WTC11 (cell line): ENCODE data around the gene ARHGAP15. TPM values are rescaled to one million over a fixed set of nuclear protein-coding genes. Genes with fewer than 3 reads are reported as not detected.

Experiments
- ATAC-seq: fragments of 200-7000 bp; cut with Tn5 transposase; 2 replicates; pipeline ENCODE4 v1.10.0; 2021; ENCODE audit warnings: mild to moderate bottlenecking, moderate library complexity
- CTCF ChIA-PET: fragments of 300-600 bp; sonication (Branson Sonifier 250); formaldehyde crosslinking; loops from one replicate; lab custom pipeline; 2021; ENCODE audit warnings: antibody characterized with exemption; lab: Charles Lee
- POLR2A ChIA-PET: fragments of 350-600 bp; sonication (Branson Sonifier 250); formaldehyde crosslinking; loops from one replicate; lab custom pipeline; 2021; ENCODE audit warnings: antibody characterized with exemption; lab: Charles Lee
- DNase-seq: peaks from one replicate; pipeline ENCODE4 v3.0.0; 2021; ENCODE audit warnings: low spot score
- H3K27ac Mint-ChIP-seq: 2 replicates; pipeline ENCODE4 v1.8.0; 2021; ENCODE audit warnings: mixed read lengths
- H3K27me3 Mint-ChIP-seq: 2 replicates; pipeline ENCODE4 v1.8.0; 2021; ENCODE audit warnings: low read depth, mild to moderate bottlenecking, moderate library complexity, mixed read lengths
- H3K36me3 Mint-ChIP-seq: 2 replicates; pipeline ENCODE4 v1.8.0; 2021; ENCODE audit warnings: mixed read lengths
- H3K4me1 Mint-ChIP-seq: 2 replicates; pipeline ENCODE4 v1.8.0; 2022; ENCODE audit warnings: mixed read lengths
- H3K4me3 Mint-ChIP-seq: 2 replicates; pipeline ENCODE4 v1.8.0; 2021; ENCODE audit warnings: mild to moderate bottlenecking, moderate library complexity, mixed read lengths
- H3K9me3 Mint-ChIP-seq: 2 replicates; pipeline ENCODE4 v1.8.0; 2021; ENCODE audit warnings: mixed read lengths
- AR ChIP-seq: fragments of 250-450 bp; sonication (Bioruptor Pico); IDR thresholded peaks from 2 replicates; pipeline ENCODE4 v1.9.0; 2021; ENCODE audit warnings: mild to moderate bottlenecking
- ATF2 ChIP-seq: sonication (generic); formaldehyde crosslinking; IDR thresholded peaks from 2 replicates; pipeline ENCODE4 v1.8.1; 2022; ENCODE audit warnings: low read depth, missing genetic modification reagents, borderline replicate concordance
- CREM ChIP-seq: sonication (generic); formaldehyde crosslinking; IDR thresholded peaks from 2 replicates; pipeline ENCODE4 v1.8.1; 2022; ENCODE audit warnings: mild to moderate bottlenecking, missing genetic modification reagents, moderate library complexity
- EMX1 ChIP-seq: fragments of 250-450 bp; sonication (Bioruptor Pico); IDR thresholded peaks from 2 replicates; pipeline ENCODE4 v1.8.0; 2021; ENCODE audit warnings: mild to moderate bottlenecking
- GRHL2 ChIP-seq: fragments of 250-450 bp; sonication (Bioruptor Pico); IDR thresholded peaks from 2 replicates; pipeline ENCODE4 v1.8.0; 2022; ENCODE audit warnings: mild to moderate bottlenecking, moderate library complexity; ENCODE audit not compliant: insufficient replicate concordance, severe bottlenecking
- JAZF1 ChIP-seq: fragments of 250-450 bp; sonication (Bioruptor Pico); IDR thresholded peaks from 2 replicates; pipeline ENCODE4 v1.9.0; 2021; ENCODE audit warnings: moderate library complexity, mild to moderate bottlenecking, inconsistent platforms
- JUN ChIP-seq: sonication (generic); formaldehyde crosslinking; IDR thresholded peaks from 2 replicates; pipeline ENCODE4 v1.8.0; 2023; ENCODE audit warnings: mild to moderate bottlenecking, missing genetic modification reagents
- MAX ChIP-seq: sonication (generic); formaldehyde crosslinking; IDR thresholded peaks from 2 replicates; pipeline ENCODE4 v1.8.0; 2022; ENCODE audit warnings: mild to moderate bottlenecking, missing genetic modification reagents
- MYBL2 ChIP-seq: sonication (generic); formaldehyde crosslinking; IDR thresholded peaks from 2 replicates; pipeline ENCODE4 v1.8.1; 2023; ENCODE audit warnings: mild to moderate bottlenecking, moderate library complexity, missing genetic modification reagents
- NFATC4 ChIP-seq: fragments of 250-450 bp; sonication (Bioruptor Pico); IDR thresholded peaks from 2 replicates; pipeline ENCODE4 v1.9.0; 2021; ENCODE audit warnings: mild to moderate bottlenecking
- RELA ChIP-seq: sonication (generic); formaldehyde crosslinking; IDR thresholded peaks from 2 replicates; pipeline ENCODE4 v1.8.1; 2022; ENCODE audit warnings: missing genetic modification reagents, mild to moderate bottlenecking, borderline replicate concordance
- RORB ChIP-seq: fragments of 250-450 bp; sonication (Bioruptor Pico); IDR thresholded peaks from 2 replicates; pipeline ENCODE4 v1.9.0; 2021; ENCODE audit warnings: mild to moderate bottlenecking
- TP53 ChIP-seq: sonication (generic); formaldehyde crosslinking; IDR thresholded peaks from 2 replicates; pipeline ENCODE4 v1.8.1; 2023; ENCODE audit warnings: mild to moderate bottlenecking, missing genetic modification reagents
- ZBTB43 ChIP-seq: sonication (generic); formaldehyde crosslinking; IDR thresholded peaks from 2 replicates; pipeline ENCODE4 v1.8.1; 2023; ENCODE audit warnings: mild to moderate bottlenecking, missing genetic modification reagents
- ZNF219 ChIP-seq: sonication (generic); formaldehyde crosslinking; IDR thresholded peaks from 2 replicates; pipeline ENCODE4 v1.8.0; 2023; ENCODE audit warnings: missing genetic modification reagents, mild to moderate bottlenecking, borderline replicate concordance
- ZNF317 ChIP-seq: sonication (generic); formaldehyde crosslinking; IDR thresholded peaks from 2 replicates; pipeline ENCODE4 v1.8.1; 2023; ENCODE audit warnings: low read depth, mild to moderate bottlenecking, moderate library complexity, missing genetic modification reagents, borderline replicate concordance
- ZNF512 ChIP-seq: sonication (generic); formaldehyde crosslinking; IDR thresholded peaks from 2 replicates; pipeline ENCODE4 v1.8.1; 2022; ENCODE audit warnings: missing genetic modification reagents, borderline replicate concordance
- total RNA-seq: library from RNA; stranded (reverse); gene quantifications from 3 replicates; pipeline ENCODE4 v1.2.3, GENCODE V29; 2021
- TF ChIP-seq, protein P1 (sequence below): fragments of 250-450 bp; sonication (Bioruptor Pico); IDR thresholded peaks from 2 replicates; pipeline ENCODE4 v1.9.0; 2021; ENCODE audit warnings: moderate library complexity, mild to moderate bottlenecking, inconsistent platforms, borderline replicate concordance
- TF ChIP-seq, protein P2 (sequence below): sonication (generic); formaldehyde crosslinking; IDR thresholded peaks from 2 replicates; pipeline ENCODE4 v1.8.0; 2023; ENCODE audit warnings: mild to moderate bottlenecking, missing genetic modification reagents

The ARHGAP15 gene
- total RNA-seq, 1 experiment from 2014 or later, result 0.28 TPM

DNA sequence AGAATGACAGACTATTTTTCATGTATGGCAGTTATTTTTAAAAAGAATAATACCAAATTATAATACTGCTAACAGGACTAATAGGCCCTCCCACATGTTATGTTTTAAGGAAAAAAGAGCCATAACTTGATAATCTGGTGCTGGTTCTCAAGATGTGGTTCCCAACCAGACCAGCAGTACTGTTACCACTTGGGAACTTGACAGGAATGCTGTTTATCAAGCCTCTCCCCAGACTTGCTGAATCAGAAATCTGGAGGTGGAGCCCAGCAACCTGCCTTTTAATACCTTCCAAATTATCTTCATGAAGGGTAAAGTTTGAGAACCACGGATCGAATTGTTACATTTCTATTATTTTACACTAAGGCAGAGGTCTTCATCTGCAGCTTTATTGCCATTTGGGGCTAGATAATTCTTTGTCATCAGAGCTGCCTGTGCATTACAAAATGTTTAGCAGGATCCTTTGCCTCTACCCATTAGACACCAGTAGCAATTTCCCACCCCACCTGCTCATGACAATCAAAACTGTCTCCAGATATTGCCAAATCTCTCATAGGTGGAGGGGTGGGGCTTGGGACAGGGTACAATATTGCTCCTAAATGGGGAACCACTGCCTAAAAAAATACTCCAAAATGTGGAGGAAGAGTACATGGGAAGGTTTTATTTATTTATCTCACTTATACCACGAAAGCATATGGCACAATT is 629.6 kb downstream of the ARHGAP15 start:
- no peak for TF ChIP-seq ZNF512 (CRISPR knock-in tag)
- TF ChIP-seq MAX (CRISPR knock-in tag), result no peak
- no peak for TF ChIP-seq EMX1 (CRISPR knock-in tag)
- no peak for TF ChIP-seq TP53 (CRISPR knock-in tag)
- TF ChIP-seq RORB (CRISPR knock-in tag), result no peak
- no peak for TF ChIP-seq ZBTB43 (CRISPR knock-in tag)
- no peak for TF ChIP-seq ZNF317 (CRISPR knock-in tag)
- no peak for TF ChIP-seq AR (CRISPR knock-in tag)
- TF ChIP-seq NFATC4, result no peak
- TF ChIP-seq ATF2 (CRISPR knock-in tag), result no peak
- TF ChIP-seq CREM (CRISPR knock-in tag), result no peak
- TF ChIP-seq RELA, result no peak
- no peak for TF ChIP-seq ZNF219
- H3K27ac Mint-ChIP-seq, result no peak overlapping the region
- ATAC-seq, result 0 out of 2 replicates have a peak, but pooled peaks have one; percentile 7
- H3K36me3 Mint-ChIP-seq, result no peaks in the 10 kb centered on the region
- POLR2A ChIA-PET, result no interaction called here
- 0 out of 2 replicates have a peak, but pooled peaks cover 3% of the 10 kb centered on the region for H3K27me3 Mint-ChIP-seq
- H3K4me3 Mint-ChIP-seq, result no peak overlapping the region
- CTCF ChIA-PET, result no interaction called here
- peaks cover 60% of the 10 kb centered on the region for H3K4me1 Mint-ChIP-seq
- DNase-seq, result no peak
- H3K9me3 Mint-ChIP-seq, result no peaks in the 10 kb centered on the region

- DNase-seq (peak; percentile 56), ATAC-seq (peak; percentile 94)
- peaks cover 65% of the 10 kb centered on the region for H3K4me1 Mint-ChIP-seq
- CTCF ChIA-PET, result no interaction called here
- H3K9me3 Mint-ChIP-seq, result no peaks in the 10 kb centered on the region
- H3K27ac Mint-ChIP-seq, result peak overlapping the region; percentile 87
- H3K27me3 Mint-ChIP-seq, result 0 out of 2 replicates have a peak, but pooled peaks cover 3% of the 10 kb centered on the region
- no peaks in the 10 kb centered on the region for H3K36me3 Mint-ChIP-seq
- H3K4me3 Mint-ChIP-seq, result peak overlapping the region; percentile 16; the same call in 1 of the 2 replicates
- TF ChIP-seq MYBL2 (CRISPR knock-in tag), result no peak
- no peak for TF ChIP-seq GRHL2 (CRISPR knock-in tag)
- no peak for TF ChIP-seq RELA
- TF ChIP-seq, protein P1, sequence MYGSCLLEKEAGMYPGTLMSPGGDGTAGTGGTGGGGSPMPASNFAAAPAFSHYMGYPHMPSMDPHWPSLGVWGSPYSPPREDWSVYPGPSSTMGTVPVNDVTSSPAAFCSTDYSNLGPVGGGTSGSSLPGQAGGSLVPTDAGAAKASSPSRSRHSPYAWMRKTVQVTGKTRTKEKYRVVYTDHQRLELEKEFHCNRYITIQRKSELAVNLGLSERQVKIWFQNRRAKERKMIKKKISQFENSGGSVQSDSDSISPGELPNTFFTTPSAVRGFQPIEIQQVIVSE (CRISPR knock-in tag), result no peak
- no peak for TF ChIP-seq JUN (CRISPR knock-in tag)
- no peak for TF ChIP-seq JAZF1 (CRISPR knock-in tag)
- TF ChIP-seq, protein P2, sequence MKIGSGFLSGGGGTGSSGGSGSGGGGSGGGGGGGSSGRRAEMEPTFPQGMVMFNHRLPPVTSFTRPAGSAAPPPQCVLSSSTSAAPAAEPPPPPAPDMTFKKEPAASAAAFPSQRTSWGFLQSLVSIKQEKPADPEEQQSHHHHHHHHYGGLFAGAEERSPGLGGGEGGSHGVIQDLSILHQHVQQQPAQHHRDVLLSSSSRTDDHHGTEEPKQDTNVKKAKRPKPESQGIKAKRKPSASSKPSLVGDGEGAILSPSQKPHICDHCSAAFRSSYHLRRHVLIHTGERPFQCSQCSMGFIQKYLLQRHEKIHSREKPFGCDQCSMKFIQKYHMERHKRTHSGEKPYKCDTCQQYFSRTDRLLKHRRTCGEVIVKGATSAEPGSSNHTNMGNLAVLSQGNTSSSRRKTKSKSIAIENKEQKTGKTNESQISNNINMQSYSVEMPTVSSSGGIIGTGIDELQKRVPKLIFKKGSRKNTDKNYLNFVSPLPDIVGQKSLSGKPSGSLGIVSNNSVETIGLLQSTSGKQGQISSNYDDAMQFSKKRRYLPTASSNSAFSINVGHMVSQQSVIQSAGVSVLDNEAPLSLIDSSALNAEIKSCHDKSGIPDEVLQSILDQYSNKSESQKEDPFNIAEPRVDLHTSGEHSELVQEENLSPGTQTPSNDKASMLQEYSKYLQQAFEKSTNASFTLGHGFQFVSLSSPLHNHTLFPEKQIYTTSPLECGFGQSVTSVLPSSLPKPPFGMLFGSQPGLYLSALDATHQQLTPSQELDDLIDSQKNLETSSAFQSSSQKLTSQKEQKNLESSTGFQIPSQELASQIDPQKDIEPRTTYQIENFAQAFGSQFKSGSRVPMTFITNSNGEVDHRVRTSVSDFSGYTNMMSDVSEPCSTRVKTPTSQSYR (CRISPR knock-in tag), result no peak
- TF ChIP-seq CREM (CRISPR knock-in tag), result no peak
- POLR2A ChIA-PET, result no interaction called here
Observed at GRCh38 chr2:143759455-143759854, 630.2 kb downstream of the ARHGAP15 start.
